GM12865 (cell line): ENCODE data around the gene ADCY3.

Source experiments
- DNase-seq: peaks from one replicate; pipeline ENCODE4 v3.0.0; 2010; ENCODE audit warnings: low read depth
- H3K4me3 ChIP-seq: 2 replicates; pipeline ENCODE4 v1.5.1; 2011; ENCODE audit warnings: mild to moderate bottlenecking, low read depth, low read length, control low read depth
- TF ChIP-seq, protein P1 (sequence below): IDR thresholded peaks from 2 replicates; pipeline ENCODE4 v1.5.1; 2011; ENCODE audit warnings: low read length, control low read depth, low read depth, inconsistent platforms; ENCODE audit not compliant: insufficient read depth; ENCODE audit errors: missing control alignments

Gene ADCY3

DNA sequence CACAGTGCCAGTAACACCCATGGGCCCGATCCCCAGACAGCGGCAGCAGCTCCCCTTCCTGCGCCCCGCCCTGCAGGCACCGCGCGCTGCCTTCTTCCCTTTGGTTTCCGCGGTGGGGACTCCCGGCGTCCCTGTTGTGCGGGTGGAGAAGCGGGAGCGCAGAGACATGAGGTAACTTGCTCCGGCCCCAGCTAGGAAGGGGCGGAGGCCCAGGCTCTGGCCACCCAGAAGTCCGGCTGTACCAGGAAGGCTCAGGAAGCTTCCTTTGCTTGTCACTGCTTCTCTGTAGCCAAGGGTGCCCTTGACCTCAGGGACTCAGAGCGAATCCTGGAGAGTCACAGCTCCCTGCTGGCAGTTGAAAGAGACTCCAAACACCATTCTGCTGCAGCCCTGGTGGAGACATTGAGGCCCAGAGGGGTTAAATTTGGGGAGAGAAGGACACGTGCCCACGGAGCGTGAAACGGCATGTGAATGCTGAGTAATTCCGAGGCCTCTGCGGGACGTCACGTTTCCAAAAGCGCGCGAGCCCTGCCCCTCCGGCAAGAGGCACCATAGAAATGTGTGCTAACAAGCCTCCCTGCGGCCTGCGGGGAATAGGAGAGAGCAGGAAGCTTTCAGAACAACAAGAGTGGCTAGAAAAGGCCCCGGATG, 6.7 kb upstream of the ADCY3 start:
- TF ChIP-seq, protein P1, sequence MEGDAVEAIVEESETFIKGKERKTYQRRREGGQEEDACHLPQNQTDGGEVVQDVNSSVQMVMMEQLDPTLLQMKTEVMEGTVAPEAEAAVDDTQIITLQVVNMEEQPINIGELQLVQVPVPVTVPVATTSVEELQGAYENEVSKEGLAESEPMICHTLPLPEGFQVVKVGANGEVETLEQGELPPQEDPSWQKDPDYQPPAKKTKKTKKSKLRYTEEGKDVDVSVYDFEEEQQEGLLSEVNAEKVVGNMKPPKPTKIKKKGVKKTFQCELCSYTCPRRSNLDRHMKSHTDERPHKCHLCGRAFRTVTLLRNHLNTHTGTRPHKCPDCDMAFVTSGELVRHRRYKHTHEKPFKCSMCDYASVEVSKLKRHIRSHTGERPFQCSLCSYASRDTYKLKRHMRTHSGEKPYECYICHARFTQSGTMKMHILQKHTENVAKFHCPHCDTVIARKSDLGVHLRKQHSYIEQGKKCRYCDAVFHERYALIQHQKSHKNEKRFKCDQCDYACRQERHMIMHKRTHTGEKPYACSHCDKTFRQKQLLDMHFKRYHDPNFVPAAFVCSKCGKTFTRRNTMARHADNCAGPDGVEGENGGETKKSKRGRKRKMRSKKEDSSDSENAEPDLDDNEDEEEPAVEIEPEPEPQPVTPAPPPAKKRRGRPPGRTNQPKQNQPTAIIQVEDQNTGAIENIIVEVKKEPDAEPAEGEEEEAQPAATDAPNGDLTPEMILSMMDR, result no peak
- DNase-seq, result peak; percentile 33
- H3K4me3 ChIP-seq, result peak overlapping the region; percentile 30

DNA sequence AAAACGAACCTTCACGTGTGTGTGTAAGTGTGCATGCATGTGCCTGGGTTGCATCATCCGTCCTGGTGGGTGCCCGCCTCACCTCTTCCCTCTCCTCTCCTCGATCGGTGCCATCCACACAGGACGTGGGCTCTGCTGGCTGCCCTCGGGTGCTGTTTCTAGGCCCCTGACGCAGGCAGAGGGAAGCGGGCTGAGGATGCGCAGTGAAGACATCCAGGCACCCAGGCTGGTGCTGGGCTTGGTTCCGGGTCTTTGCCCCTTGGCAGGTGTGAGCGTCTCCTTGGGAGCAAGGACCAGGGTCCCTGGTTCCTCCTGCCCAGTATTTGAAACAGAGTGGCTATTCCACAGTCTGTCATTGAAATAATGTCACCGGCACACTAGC, 6.2 kb upstream of the ADCY3 start:
- TF ChIP-seq, protein P1, result no peak
- DNase-seq, result no peak
- H3K4me3 ChIP-seq, result no peak overlapping the region; the same call in 1 of the 2 replicates

DNA sequence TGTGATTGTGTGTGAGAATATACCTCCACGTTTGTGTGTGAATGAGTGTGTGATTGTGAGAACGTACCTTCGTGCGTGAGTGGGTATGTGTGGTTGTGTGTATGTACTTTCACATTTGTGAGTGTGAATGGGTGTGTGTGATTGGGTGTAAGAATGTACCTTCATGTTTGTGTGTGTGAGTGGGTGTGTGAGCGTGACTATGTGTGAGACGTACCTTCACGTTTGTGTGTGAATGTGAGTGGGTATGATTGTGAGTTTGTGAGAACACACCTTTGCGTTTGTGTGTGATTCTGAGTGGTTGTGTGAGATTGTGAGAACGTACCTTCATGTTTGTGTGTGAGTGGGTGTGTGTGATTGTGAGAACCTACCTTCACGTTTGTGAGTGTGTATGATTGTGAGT, 5.8 kb upstream of the ADCY3 start:
- TF ChIP-seq, protein P1, result no peak
- no peak overlapping the region for H3K4me3 ChIP-seq
- DNase-seq, result no peak

DNA sequence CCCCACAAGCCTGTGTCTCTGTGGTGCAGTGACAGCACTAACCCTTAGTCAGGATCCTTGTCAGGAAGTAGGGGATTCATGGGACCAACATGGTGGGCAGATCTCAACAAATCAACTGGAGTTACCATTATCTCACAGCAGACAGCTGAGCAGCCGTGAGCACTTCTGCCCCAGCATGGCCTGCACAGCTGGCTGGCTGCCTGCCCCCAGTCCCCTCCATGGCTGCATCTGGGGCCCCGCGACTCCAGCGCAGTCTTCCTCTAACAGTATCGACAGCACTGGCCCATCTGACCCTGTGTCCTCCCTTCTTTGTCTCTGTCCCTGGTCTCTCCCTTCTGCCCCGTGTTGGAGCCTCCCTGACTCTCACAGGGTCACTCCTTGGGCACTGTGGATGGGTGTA, 4.7 kb upstream of the ADCY3 start:
- DNase-seq, result no peak
- H3K4me3 ChIP-seq, result no peak overlapping the region
- TF ChIP-seq, protein P1, result no peak

DNA sequence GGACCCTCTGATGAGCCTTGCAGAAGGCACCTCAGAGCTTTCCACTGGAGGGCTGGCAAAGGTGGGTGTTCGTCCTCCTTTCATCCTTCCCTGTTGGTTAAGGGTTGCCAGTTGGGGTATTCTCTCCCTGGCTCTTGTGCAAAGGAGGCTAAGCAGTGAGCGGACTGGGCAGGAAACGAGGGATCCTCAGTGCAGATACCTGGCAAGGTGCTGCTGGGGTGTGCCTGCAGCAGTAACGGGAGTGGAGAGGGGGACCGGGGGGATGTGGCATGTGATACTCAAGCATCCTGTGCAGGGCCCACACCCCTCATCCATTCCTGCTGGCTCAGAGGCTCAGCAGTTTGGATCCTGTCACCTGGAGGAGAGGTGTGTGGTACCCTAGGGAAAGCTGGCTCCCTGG, 4.2 kb upstream of the ADCY3 start:
- no peak overlapping the region for H3K4me3 ChIP-seq
- TF ChIP-seq, protein P1, result no peak
- DNase-seq, result no peak

DNA sequence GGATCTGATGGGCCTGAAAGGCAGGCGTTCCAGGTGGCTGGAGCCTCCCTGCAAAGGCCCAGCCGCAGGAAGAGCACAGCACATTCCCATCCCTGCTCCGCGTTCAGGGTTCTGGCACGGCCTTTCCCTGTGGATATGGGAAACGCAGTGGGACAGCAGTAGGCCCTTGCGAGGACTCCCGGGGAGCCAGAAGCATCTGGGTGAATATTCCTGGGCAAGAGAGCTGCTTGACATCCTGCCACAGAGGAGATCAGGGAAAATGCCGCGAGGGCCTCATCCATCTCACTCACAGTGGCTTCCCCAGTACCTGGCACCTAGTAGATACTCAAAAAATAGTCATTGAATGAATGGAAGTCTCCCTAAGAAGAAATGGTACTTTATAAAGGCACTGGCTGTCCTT, 3.1 kb upstream of the ADCY3 start:
- no peak overlapping the region for H3K4me3 ChIP-seq
- DNase-seq, result no peak
- TF ChIP-seq, protein P1, result no peak

DNA sequence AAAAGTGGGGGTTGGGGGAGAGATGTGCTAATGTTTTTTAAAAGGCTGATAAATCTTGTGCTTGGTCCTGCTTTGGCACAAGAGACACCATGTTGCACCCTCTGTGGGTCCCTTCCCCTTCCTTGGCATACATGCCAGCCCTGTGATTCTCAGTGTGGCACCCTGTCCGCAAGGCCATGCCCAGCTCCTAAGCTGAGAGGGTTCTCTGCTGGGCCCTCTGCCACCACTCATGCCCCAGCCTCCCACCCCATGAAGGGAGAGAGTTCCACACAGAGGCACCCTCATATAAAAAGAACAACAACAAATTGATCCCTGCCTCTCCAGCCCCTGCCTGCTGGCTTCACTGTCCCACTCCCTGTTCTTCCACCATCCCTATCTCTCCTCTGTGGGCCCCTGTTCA, 2.5 kb upstream of the ADCY3 start:
- no peak for DNase-seq
- no peak overlapping the region for H3K4me3 ChIP-seq
- TF ChIP-seq, protein P1, result no peak
